Stimulated activated naive CD4-positive, alpha-beta T cell treated with Interleukin-2 at 50 U/mL for 16 hours (primary cell): ENCODE results near the gene COL12A1.
"Not testable (repeated sequence)": the region's sequence is repeated elsewhere in the genome, so short reads cannot be mapped to it uniquely, and the experiment has no call there.

Source experiments
- DNase-seq: peaks from one replicate; lab custom pipeline; 2025; lab: John Stamatoyannopoulos, UW

The COL12A1 gene

GRCh38 chr6:75211920-75212590 is 6.2 kb upstream of the COL12A1 start:
- no peak for DNase-seq

- DNase-seq = peak; percentile 24
Measured at GRCh38 chr6:75210885-75211739, 5.3 kb upstream of the COL12A1 start.

GRCh38 chr6:75209184-75209723 is 3.4 kb upstream of the COL12A1 start:
- DNase-seq = no peak

- DNase-seq = peak; percentile 74
Measured at GRCh38 chr6:75208298-75209183, 2.7 kb upstream of the COL12A1 start.

- no peak for DNase-seq
Measured at GRCh38 chr6:75206576-75207342, 906 bp upstream of the COL12A1 start.

GRCh38 chr6:75204959-75205775 is 686 bp downstream of the COL12A1 start:
- no peak for DNase-seq

- DNase-seq = no peak
Measured at GRCh38 chr6:75204217-75204958, 1.5 kb downstream of the COL12A1 start.

- no peak for DNase-seq
Measured at GRCh38 chr6:75203721-75204120, 2.1 kb downstream of the COL12A1 start.

GRCh38 chr6:75202676-75203131 is 3.1 kb downstream of the COL12A1 start:
- DNase-seq = no peak

- no peak for DNase-seq
Measured at GRCh38 chr6:75201901-75202672, 3.8 kb downstream of the COL12A1 start.

- no peak for DNase-seq
Measured at GRCh38 chr6:75201021-75201420, 4.8 kb downstream of the COL12A1 start.

GRCh38 chr6:75199889-75200288 is 6.0 kb downstream of the COL12A1 start:
- DNase-seq = no peak

- no peak for DNase-seq
Measured at GRCh38 chr6:75196081-75196687, 9.7 kb downstream of the COL12A1 start.

- no peak for DNase-seq
Measured at GRCh38 chr6:75188221-75188925, 17.5 kb downstream of the COL12A1 start.

GRCh38 chr6:75186581-75186980 is 19.3 kb downstream of the COL12A1 start:
- not testable (repeated sequence) for DNase-seq

- DNase-seq = no peak
Measured at GRCh38 chr6:75183099-75183541, 22.7 kb downstream of the COL12A1 start.

- DNase-seq = no peak
Measured at GRCh38 chr6:75180864-75181263, 25.0 kb downstream of the COL12A1 start.

- DNase-seq = no peak
Measured at GRCh38 chr6:75178757-75179156, 27.1 kb downstream of the COL12A1 start.
